GM12801 (cell line): ENCODE measurements around the gene OSBPL2.

Experiments
- CTCF ChIP-seq: IDR thresholded peaks from one replicate; pipeline ENCODE4 v1.5.1; 2011; ENCODE audit warnings: control low read depth; ENCODE audit not compliant: insufficient read length; ENCODE audit errors: extremely low read depth

The OSBPL2 gene

GRCh38 chr20:62325172-62325905, 87.0 kb downstream of the OSBPL2 start:
- TF ChIP-seq CTCF: no peak

- no peak for TF ChIP-seq CTCF
Observed at GRCh38 chr20:62326559-62326958, 88.2 kb downstream of the OSBPL2 start.

- TF ChIP-seq CTCF: no peak
Observed at GRCh38 chr20:62326959-62327725, 88.8 kb downstream of the OSBPL2 start.

GRCh38 chr20:62327726-62328495, 89.6 kb downstream of the OSBPL2 start:
- no peak for TF ChIP-seq CTCF

GRCh38 chr20:62328684-62329388, 90.5 kb downstream of the OSBPL2 start:
- no peak for TF ChIP-seq CTCF

- no peak for TF ChIP-seq CTCF
Observed at GRCh38 chr20:62329389-62330377, 91.4 kb downstream of the OSBPL2 start.
